GM20000 (cell line): ENCODE results near the gene FBP1.

Experiments used
- DNase-seq: peaks from one replicate; pipeline ENCODE4 v3.0.0; 2012; ENCODE audit warnings: low spot score
- CTCF ChIP-seq: IDR thresholded peaks from 2 replicates; pipeline ENCODE4 v1.5.1; 2012; ENCODE audit warnings: mild to moderate bottlenecking, control low read depth; ENCODE audit errors: extremely low read depth, missing control alignments

FBP1 gene

GRCh38 chr9:94655739-94656138 is 16.4 kb upstream of the FBP1 start:
- TF ChIP-seq CTCF: no peak
- DNase-seq: no peak

- no peak for DNase-seq
- no peak for TF ChIP-seq CTCF
These were observed 15.0 kb upstream of the FBP1 start for GRCh38 chr9:94654165-94654894.

- no peak for DNase-seq
These were observed 11.6 kb upstream of the FBP1 start for GRCh38 chr9:94650949-94651348.

GRCh38 chr9:94649100-94649819 is 9.9 kb upstream of the FBP1 start:
- no peak for DNase-seq
- no peak for TF ChIP-seq CTCF

More at GRCh38 chr9:94650949-94651348, 11.6 kb upstream of the FBP1 start:
- TF ChIP-seq CTCF: no peak

GRCh38 chr9:94648185-94648584 is 8.9 kb upstream of the FBP1 start:
- TF ChIP-seq CTCF: no peak
- no peak for DNase-seq

GRCh38 chr9:94645901-94646300 is 6.6 kb upstream of the FBP1 start:
- no peak for TF ChIP-seq CTCF
- no peak for DNase-seq

- no peak for TF ChIP-seq CTCF
- DNase-seq: no peak
These were observed 5.2 kb upstream of the FBP1 start for GRCh38 chr9:94644543-94644942.
